ENCODE measurements around the gene ICAM4.

DNA sequence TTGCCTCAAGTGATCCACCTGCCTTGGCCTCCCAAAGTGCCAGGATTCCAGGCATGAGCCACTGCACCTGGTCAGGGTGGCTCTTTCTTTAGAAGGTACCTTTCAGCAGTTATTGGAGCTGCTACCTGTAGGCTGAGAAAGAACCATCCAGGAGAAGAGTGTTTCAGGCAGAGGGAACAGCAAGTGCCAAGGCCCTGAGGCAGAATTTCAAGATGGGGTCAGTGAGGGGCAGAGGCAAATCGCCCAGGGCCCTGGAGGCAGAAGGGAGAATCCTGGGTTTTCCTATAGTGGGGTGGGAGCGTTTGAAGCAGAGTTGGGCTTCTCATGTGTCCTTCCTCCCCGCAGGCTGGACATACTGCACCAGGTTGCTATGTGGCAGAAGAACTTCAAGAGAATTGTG is 32.5 kb upstream of the ICAM4 start:
- TF ChIP-seq CTCF (IDR thresholded peaks at IDR 0.05; ENCODE audit: low read length) (no peak), EZH2phosphoT487 (IDR thresholded peaks at IDR 0.05; ENCODE audit: low read length) (no peak), EZH2 (optimal IDR thresholded peaks at IDR 0.05; ENCODE audit: low read depth, low read length) (no peak)

Data from MM.1S (cell line).